H1 (cell line): ENCODE results near the gene VPS13C. TPM values are rescaled to one million over a fixed set of nuclear protein-coding genes. Genes with fewer than 3 reads are reported as not detected.

ENCODE experiments used
- CHD2 ChIP-seq: IDR thresholded peaks from 2 replicates; pipeline ENCODE4 v1.6.1; 2012; ENCODE audit warnings: low read length, improper control_type of control experiment
- EGR1 ChIP-seq: IDR thresholded peaks from 2 replicates; pipeline ENCODE4 v1.6.1; 2011; ENCODE audit warnings: low read depth, low read length, borderline replicate concordance
- RAD21 ChIP-seq, 2 experiments: IDR thresholded peaks in 1 of 2; conservative IDR thresholded peaks in 1 of 2; 2 replicates each; pipeline ENCODE4 v1.6.1; 2011; ENCODE audit warnings: low read depth in 2 of 2, low read length in 2 of 2, improper control_type of control experiment in 1 of 2, inconsistent platforms in 1 of 2, mild to moderate bottlenecking in 1 of 2, moderate library complexity in 1 of 2
- polyA plus RNA-seq, 7 experiments: library from polyadenylated mRNA; depleted of rRNA in 3 of 7; stranded (reverse) in 5 of 7; unstranded in 2 of 7; fragments of >200 nt in 5 of 7; fragments of 200-250 nt in 2 of 7; gene quantifications; 1 replicate in 5 of 7; 2 replicates in 1 of 7; 4 replicates in 1 of 7; pipeline versions ENCODE4 v1.2.1 to v1.2.3, GENCODE V29; 2011 to 2013; ENCODE audit warnings: missing spikeins in 2 of 7, mixed read lengths in 2 of 7
- total RNA-seq: library from RNA; stranded (reverse); fragmentation: NEBNext Ultra II Directional; extraction: Animal tissue kit (Norgen Biotek cat#: 25700); gene quantifications from 2 replicates; pipeline ENCODE4 v1.2.1, GENCODE V29; 2021
- TF ChIP-seq, protein P1 (sequence below): fragments of 300-600 bp; sonication (generic); IDR thresholded peaks from 2 replicates; pipeline ENCODE4 v1.7.1; 2012; ENCODE audit warnings: low read length, moderate library complexity, mild to moderate bottlenecking, inconsistent platforms; ENCODE audit not compliant: insufficient replicate concordance
- TF ChIP-seq, protein P2 (sequence below), 3 experiments: IDR thresholded peaks; 1 replicate in 2 of 3; 2 replicates in 1 of 3; pipeline versions ENCODE4 v1.5.1 to v1.6.1; 2011; ENCODE audit warnings: low read length in 3 of 3, mild to moderate bottlenecking in 3 of 3, inconsistent platforms in 2 of 3, low read depth in 1 of 3, moderate library complexity in 1 of 3; ENCODE audit not compliant: insufficient read depth in 1 of 3; ENCODE audit errors: control extremely low read depth in 1 of 3

VPS13C gene
- total and polyA plus RNA-seq, 2 of the 8 experiments (the other 6 are each of a cell fraction or from before 2014, with no cell fraction given): 4.8 to 18.8 TPM

DNA sequence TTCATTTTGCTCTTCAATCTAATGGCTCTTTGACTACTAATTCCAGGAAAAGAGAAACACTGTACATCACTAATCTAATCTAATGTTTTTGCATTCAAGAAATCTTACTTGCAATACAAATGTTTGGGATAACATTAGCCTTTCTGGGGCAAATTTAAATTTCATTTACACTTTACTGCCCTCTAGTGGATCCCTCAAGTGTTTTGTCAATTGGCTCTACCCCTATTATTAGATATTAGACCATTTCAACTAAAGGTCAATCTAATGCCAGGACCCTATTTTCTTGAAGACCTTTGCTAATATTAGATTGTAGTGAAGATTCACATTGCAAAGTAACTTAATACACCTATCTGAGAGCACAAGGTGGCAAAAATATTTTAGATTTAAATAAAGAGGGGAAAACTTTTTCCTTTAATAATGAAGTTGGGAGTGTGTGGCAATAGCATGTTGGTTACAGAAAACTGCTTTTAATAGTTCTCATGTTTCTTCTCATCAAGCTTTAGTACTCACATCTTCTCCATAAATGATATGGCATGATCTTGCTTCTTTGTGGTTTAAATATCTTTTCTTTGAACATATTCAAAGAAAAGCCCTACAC is 11.6 kb upstream of the VPS13C start (continued):
- TF ChIP-seq, protein P1, sequence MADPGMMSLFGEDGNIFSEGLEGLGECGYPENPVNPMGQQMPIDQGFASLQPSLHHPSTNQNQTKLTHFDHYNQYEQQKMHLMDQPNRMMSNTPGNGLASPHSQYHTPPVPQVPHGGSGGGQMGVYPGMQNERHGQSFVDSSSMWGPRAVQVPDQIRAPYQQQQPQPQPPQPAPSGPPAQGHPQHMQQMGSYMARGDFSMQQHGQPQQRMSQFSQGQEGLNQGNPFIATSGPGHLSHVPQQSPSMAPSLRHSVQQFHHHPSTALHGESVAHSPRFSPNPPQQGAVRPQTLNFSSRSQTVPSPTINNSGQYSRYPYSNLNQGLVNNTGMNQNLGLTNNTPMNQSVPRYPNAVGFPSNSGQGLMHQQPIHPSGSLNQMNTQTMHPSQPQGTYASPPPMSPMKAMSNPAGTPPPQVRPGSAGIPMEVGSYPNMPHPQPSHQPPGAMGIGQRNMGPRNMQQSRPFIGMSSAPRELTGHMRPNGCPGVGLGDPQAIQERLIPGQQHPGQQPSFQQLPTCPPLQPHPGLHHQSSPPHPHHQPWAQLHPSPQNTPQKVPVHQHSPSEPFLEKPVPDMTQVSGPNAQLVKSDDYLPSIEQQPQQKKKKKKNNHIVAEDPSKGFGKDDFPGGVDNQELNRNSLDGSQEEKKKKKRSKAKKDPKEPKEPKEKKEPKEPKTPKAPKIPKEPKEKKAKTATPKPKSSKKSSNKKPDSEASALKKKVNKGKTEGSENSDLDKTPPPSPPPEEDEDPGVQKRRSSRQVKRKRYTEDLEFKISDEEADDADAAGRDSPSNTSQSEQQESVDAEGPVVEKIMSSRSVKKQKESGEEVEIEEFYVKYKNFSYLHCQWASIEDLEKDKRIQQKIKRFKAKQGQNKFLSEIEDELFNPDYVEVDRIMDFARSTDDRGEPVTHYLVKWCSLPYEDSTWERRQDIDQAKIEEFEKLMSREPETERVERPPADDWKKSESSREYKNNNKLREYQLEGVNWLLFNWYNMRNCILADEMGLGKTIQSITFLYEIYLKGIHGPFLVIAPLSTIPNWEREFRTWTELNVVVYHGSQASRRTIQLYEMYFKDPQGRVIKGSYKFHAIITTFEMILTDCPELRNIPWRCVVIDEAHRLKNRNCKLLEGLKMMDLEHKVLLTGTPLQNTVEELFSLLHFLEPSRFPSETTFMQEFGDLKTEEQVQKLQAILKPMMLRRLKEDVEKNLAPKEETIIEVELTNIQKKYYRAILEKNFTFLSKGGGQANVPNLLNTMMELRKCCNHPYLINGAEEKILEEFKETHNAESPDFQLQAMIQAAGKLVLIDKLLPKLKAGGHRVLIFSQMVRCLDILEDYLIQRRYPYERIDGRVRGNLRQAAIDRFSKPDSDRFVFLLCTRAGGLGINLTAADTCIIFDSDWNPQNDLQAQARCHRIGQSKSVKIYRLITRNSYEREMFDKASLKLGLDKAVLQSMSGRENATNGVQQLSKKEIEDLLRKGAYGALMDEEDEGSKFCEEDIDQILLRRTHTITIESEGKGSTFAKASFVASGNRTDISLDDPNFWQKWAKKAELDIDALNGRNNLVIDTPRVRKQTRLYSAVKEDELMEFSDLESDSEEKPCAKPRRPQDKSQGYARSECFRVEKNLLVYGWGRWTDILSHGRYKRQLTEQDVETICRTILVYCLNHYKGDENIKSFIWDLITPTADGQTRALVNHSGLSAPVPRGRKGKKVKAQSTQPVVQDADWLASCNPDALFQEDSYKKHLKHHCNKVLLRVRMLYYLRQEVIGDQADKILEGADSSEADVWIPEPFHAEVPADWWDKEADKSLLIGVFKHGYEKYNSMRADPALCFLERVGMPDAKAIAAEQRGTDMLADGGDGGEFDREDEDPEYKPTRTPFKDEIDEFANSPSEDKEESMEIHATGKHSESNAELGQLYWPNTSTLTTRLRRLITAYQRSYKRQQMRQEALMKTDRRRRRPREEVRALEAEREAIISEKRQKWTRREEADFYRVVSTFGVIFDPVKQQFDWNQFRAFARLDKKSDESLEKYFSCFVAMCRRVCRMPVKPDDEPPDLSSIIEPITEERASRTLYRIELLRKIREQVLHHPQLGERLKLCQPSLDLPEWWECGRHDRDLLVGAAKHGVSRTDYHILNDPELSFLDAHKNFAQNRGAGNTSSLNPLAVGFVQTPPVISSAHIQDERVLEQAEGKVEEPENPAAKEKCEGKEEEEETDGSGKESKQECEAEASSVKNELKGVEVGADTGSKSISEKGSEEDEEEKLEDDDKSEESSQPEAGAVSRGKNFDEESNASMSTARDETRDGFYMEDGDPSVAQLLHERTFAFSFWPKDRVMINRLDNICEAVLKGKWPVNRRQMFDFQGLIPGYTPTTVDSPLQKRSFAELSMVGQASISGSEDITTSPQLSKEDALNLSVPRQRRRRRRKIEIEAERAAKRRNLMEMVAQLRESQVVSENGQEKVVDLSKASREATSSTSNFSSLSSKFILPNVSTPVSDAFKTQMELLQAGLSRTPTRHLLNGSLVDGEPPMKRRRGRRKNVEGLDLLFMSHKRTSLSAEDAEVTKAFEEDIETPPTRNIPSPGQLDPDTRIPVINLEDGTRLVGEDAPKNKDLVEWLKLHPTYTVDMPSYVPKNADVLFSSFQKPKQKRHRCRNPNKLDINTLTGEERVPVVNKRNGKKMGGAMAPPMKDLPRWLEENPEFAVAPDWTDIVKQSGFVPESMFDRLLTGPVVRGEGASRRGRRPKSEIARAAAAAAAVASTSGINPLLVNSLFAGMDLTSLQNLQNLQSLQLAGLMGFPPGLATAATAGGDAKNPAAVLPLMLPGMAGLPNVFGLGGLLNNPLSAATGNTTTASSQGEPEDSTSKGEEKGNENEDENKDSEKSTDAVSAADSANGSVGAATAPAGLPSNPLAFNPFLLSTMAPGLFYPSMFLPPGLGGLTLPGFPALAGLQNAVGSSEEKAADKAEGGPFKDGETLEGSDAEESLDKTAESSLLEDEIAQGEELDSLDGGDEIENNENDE: no peak
- TF ChIP-seq EGR1 (no peak), CHD2 (no peak), RAD21 (IDR thresholded peaks at IDR 0.05 in 1 of 2, conservative IDR thresholded peaks at IDR 0.05 in 1 of 2; ENCODE audit: low read depth in 2 of 2, low read length in 2 of 2) (peak; percentile 40 to 42)
- TF ChIP-seq, protein P2, sequence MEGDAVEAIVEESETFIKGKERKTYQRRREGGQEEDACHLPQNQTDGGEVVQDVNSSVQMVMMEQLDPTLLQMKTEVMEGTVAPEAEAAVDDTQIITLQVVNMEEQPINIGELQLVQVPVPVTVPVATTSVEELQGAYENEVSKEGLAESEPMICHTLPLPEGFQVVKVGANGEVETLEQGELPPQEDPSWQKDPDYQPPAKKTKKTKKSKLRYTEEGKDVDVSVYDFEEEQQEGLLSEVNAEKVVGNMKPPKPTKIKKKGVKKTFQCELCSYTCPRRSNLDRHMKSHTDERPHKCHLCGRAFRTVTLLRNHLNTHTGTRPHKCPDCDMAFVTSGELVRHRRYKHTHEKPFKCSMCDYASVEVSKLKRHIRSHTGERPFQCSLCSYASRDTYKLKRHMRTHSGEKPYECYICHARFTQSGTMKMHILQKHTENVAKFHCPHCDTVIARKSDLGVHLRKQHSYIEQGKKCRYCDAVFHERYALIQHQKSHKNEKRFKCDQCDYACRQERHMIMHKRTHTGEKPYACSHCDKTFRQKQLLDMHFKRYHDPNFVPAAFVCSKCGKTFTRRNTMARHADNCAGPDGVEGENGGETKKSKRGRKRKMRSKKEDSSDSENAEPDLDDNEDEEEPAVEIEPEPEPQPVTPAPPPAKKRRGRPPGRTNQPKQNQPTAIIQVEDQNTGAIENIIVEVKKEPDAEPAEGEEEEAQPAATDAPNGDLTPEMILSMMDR (IDR thresholded peaks at IDR 0.05; ENCODE audit: control extremely low read depth in 1 of 3, insufficient read depth in 1 of 3, low read depth in 1 of 3, low read length in 3 of 3): peak in 2 of 3 experiments; percentile 17 to 50; a peak in 2 of 4 replicates
